Measurements from ENCODE around the gene TTN. TPM values are rescaled to one million over a fixed set of nuclear protein-coding genes. Genes with fewer than 3 reads are reported as not detected.

Gene TTN
- total RNA-seq, 1 experiment from 2014 or later, result 0.13 TPM

GRCh38 chr2:178521304-178522150 lies 285.7 kb downstream of the TTN start:
- BruUV-seq (replicated peaks), result no TSS peak
- H3K4me1 ChIP-seq (ENCODE audit: control insufficient read depth, insufficient read depth, low read length), result peaks cover 7% of the 10 kb centered on the region; the same call in 1 of the 2 replicates
- intact Hi-C loops (cut with micrococcal nuclease; ENCODE audit: unreplicated experiment), result loop anchor here (5.0 kb wide), 1 partner anchor 44 kb away; the partner anchor contains the start of gene FKBP7
- H3K27ac ChIP-seq (ENCODE audit: low read length), result no peak overlapping the region
- no peaks in the 10 kb centered on the region for H3K9me3 ChIP-seq (ENCODE audit: control insufficient read depth, insufficient read depth, low read depth, low read length)
- CTCF ChIA-PET, result no interaction called here
- ATAC-seq (no peak), DNase-seq (ENCODE audit: low read depth, low spot score) (no peak)
- TF ChIP-seq TCF7L2 (IDR thresholded peaks at IDR 0.05; ENCODE audit: low read depth, low read length) (no peak), REST (IDR thresholded peaks at IDR 0.05; ENCODE audit: insufficient read depth in 1 of 2, low read depth in 2 of 2, low read length in 1 of 2) (no peak), POLR2AphosphoS5 (IDR thresholded peaks at IDR 0.05; ENCODE audit: low read depth, low read length) (no peak), SIN3A (IDR thresholded peaks at IDR 0.05; ENCODE audit: borderline replicate concordance, insufficient read depth, low read depth, low read length) (no peak)
- TF ChIP-seq, protein P1, sequence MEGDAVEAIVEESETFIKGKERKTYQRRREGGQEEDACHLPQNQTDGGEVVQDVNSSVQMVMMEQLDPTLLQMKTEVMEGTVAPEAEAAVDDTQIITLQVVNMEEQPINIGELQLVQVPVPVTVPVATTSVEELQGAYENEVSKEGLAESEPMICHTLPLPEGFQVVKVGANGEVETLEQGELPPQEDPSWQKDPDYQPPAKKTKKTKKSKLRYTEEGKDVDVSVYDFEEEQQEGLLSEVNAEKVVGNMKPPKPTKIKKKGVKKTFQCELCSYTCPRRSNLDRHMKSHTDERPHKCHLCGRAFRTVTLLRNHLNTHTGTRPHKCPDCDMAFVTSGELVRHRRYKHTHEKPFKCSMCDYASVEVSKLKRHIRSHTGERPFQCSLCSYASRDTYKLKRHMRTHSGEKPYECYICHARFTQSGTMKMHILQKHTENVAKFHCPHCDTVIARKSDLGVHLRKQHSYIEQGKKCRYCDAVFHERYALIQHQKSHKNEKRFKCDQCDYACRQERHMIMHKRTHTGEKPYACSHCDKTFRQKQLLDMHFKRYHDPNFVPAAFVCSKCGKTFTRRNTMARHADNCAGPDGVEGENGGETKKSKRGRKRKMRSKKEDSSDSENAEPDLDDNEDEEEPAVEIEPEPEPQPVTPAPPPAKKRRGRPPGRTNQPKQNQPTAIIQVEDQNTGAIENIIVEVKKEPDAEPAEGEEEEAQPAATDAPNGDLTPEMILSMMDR (IDR thresholded peaks at IDR 0.05), result no peak
- in situ Hi-C loops (cut with HindIII; ENCODE audit: low pct_unique_long_range_greater_than_20kb, low sequenced_read_pairs), result no loop called here
- no peaks in the 10 kb centered on the region for H3K27me3 ChIP-seq (ENCODE audit: control insufficient read depth, insufficient read depth, low read length)
- POLR2A ChIA-PET, result no interaction called here
- H3K4me3 ChIP-seq (ENCODE audit: low read depth in 2 of 2, low read length in 2 of 2), result no peak overlapping the region
- H3K36me3 ChIP-seq (ENCODE audit: control insufficient read depth, insufficient read depth, low read length), result no peaks in the 10 kb centered on the region

GRCh38 chr2:178517496-178517895 lies 289.7 kb downstream of the TTN start:
- Histone ChIP-seq H3K27me3 (ENCODE audit: control insufficient read depth, insufficient read depth, low read length) (no peaks in the 10 kb centered on the region), H3K4me1 (ENCODE audit: control insufficient read depth, insufficient read depth, low read length) (no peaks in the 10 kb centered on the region), H3K27ac (ENCODE audit: low read length) (no peak overlapping the region), H3K9me3 (ENCODE audit: control insufficient read depth, insufficient read depth, low read depth, low read length) (no peaks in the 10 kb centered on the region), H3K36me3 (ENCODE audit: control insufficient read depth, insufficient read depth, low read length) (no peaks in the 10 kb centered on the region), H3K4me3 (ENCODE audit: low read depth in 2 of 2, low read length in 2 of 2) (no peak overlapping the region)
- in situ Hi-C loops (cut with HindIII; ENCODE audit: low pct_unique_long_range_greater_than_20kb, low sequenced_read_pairs), result no loop called here
- TF ChIP-seq SIN3A (IDR thresholded peaks at IDR 0.05; ENCODE audit: borderline replicate concordance, insufficient read depth, low read depth, low read length) (no peak), POLR2AphosphoS5 (IDR thresholded peaks at IDR 0.05; ENCODE audit: low read depth, low read length) (no peak), TCF7L2 (IDR thresholded peaks at IDR 0.05; ENCODE audit: low read depth, low read length) (no peak), REST (IDR thresholded peaks at IDR 0.05; ENCODE audit: insufficient read depth in 1 of 2, low read depth in 2 of 2, low read length in 1 of 2) (no peak)
- TF ChIP-seq, protein P1 (IDR thresholded peaks at IDR 0.05), result no peak
- CTCF ChIA-PET, result no interaction called here
- no peak for ATAC-seq
- intact Hi-C loops (cut with micrococcal nuclease; ENCODE audit: unreplicated experiment), result no loop called here
- POLR2A ChIA-PET, result no interaction called here
- DNase-seq (ENCODE audit: low read depth, low spot score), result no peak
- no TSS peak for BruUV-seq (replicated peaks)

Measured in Panc1 (cell line).